ENCODE measurements around the gene NOTCH2.

GRCh38 chr1:119898981-119899720, 170.3 kb downstream of the NOTCH2 start:
- no peak for TF ChIP-seq CTCF (tag by site-specific recombination; IDR thresholded peaks at IDR 0.05)
- TF ChIP-seq, protein P1, sequence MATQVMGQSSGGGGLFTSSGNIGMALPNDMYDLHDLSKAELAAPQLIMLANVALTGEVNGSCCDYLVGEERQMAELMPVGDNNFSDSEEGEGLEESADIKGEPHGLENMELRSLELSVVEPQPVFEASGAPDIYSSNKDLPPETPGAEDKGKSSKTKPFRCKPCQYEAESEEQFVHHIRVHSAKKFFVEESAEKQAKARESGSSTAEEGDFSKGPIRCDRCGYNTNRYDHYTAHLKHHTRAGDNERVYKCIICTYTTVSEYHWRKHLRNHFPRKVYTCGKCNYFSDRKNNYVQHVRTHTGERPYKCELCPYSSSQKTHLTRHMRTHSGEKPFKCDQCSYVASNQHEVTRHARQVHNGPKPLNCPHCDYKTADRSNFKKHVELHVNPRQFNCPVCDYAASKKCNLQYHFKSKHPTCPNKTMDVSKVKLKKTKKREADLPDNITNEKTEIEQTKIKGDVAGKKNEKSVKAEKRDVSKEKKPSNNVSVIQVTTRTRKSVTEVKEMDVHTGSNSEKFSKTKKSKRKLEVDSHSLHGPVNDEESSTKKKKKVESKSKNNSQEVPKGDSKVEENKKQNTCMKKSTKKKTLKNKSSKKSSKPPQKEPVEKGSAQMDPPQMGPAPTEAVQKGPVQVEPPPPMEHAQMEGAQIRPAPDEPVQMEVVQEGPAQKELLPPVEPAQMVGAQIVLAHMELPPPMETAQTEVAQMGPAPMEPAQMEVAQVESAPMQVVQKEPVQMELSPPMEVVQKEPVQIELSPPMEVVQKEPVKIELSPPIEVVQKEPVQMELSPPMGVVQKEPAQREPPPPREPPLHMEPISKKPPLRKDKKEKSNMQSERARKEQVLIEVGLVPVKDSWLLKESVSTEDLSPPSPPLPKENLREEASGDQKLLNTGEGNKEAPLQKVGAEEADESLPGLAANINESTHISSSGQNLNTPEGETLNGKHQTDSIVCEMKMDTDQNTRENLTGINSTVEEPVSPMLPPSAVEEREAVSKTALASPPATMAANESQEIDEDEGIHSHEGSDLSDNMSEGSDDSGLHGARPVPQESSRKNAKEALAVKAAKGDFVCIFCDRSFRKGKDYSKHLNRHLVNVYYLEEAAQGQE (tag by site-specific recombination; IDR thresholded peaks at IDR 0.05) = no peak
- no peak for TF ChIP-seq TCF7L2 (IDR thresholded peaks at IDR 0.05; ENCODE audit: borderline replicate concordance, low read depth, low read length)
- no peak for TF ChIP-seq HOXA7 (CRISPR knock-in tag; IDR thresholded peaks at IDR 0.05; ENCODE audit: borderline replicate concordance)
- TF ChIP-seq ZBTB49 (tag by site-specific recombination; IDR thresholded peaks at IDR 0.05; ENCODE audit: low read depth) = no peak
- no peak for TF ChIP-seq ZNF23 (tag by site-specific recombination; IDR thresholded peaks at IDR 0.05; ENCODE audit: borderline replicate concordance)
- no peak for TF ChIP-seq ZNF274 (IDR thresholded peaks at IDR 0.05; ENCODE audit: low read length)
- no peak for TF ChIP-seq ZNF274 (tag by site-specific recombination; IDR thresholded peaks at IDR 0.05; ENCODE audit: borderline replicate concordance)
- TF ChIP-seq, protein P2, sequence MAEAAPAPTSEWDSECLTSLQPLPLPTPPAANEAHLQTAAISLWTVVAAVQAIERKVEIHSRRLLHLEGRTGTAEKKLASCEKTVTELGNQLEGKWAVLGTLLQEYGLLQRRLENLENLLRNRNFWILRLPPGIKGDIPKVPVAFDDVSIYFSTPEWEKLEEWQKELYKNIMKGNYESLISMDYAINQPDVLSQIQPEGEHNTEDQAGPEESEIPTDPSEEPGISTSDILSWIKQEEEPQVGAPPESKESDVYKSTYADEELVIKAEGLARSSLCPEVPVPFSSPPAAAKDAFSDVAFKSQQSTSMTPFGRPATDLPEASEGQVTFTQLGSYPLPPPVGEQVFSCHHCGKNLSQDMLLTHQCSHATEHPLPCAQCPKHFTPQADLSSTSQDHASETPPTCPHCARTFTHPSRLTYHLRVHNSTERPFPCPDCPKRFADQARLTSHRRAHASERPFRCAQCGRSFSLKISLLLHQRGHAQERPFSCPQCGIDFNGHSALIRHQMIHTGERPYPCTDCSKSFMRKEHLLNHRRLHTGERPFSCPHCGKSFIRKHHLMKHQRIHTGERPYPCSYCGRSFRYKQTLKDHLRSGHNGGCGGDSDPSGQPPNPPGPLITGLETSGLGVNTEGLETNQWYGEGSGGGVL (tag by site-specific recombination; IDR thresholded peaks at IDR 0.05) = no peak
- TF ChIP-seq INSM2 (tag by site-specific recombination; IDR thresholded peaks at IDR 0.05) = no peak
- TF ChIP-seq ZNF221 (tag by site-specific recombination; IDR thresholded peaks at IDR 0.05; ENCODE audit: borderline replicate concordance) = no peak
- TF ChIP-seq, protein P3, sequence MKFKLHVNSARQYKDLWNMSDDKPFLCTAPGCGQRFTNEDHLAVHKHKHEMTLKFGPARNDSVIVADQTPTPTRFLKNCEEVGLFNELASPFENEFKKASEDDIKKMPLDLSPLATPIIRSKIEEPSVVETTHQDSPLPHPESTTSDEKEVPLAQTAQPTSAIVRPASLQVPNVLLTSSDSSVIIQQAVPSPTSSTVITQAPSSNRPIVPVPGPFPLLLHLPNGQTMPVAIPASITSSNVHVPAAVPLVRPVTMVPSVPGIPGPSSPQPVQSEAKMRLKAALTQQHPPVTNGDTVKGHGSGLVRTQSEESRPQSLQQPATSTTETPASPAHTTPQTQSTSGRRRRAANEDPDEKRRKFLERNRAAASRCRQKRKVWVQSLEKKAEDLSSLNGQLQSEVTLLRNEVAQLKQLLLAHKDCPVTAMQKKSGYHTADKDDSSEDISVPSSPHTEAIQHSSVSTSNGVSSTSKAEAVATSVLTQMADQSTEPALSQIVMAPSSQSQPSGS (tag by site-specific recombination; IDR thresholded peaks at IDR 0.05; ENCODE audit: low read depth) = no peak
- no peak for TF ChIP-seq ZNF174 (tag by site-specific recombination; IDR thresholded peaks at IDR 0.05)
- TF ChIP-seq ZNF184 (tag by site-specific recombination; IDR thresholded peaks at IDR 0.05) = no peak
- TF ChIP-seq YY1 (tag by site-specific recombination; IDR thresholded peaks at IDR 0.05) = no peak
